Liver (tissue), 3 donors: ENCODE data around the gene KDELR3.

Experiments used
- CTCF ChIP-seq: fragments of 150-350 bp; IDR thresholded peaks from 2 replicates; pipeline ENCODE4 v1.5.1; 2017; ENCODE audit warnings: improper control_type of control experiment, low read depth, low read length; ENCODE audit not compliant: missing input control
- NR2F2 ChIP-seq: IDR thresholded peaks from 2 replicates; pipeline ENCODE4 v1.6.1; 2016; ENCODE audit warnings: antibody characterized with exemption
- RAD21 ChIP-seq, 2 donors: IDR thresholded peaks; 2 replicates each; pipeline ENCODE4 v1.6.1; 2016; ENCODE audit warnings: antibody characterized with exemption in 2 of 2, mild to moderate bottlenecking in 2 of 2
- SP1 ChIP-seq: IDR thresholded peaks from 2 replicates; pipeline ENCODE4 v1.6.1; 2018; ENCODE audit warnings: antibody characterized with exemption, mild to moderate bottlenecking
- donor health status: healthy.
- donor health status: healthy.

GRCh38 chr22:38519453-38520250 is 51.8 kb downstream of the KDELR3 start:
- TF ChIP-seq RAD21 (IDR thresholded peaks at IDR 0.05) (no peak), NR2F2 (no peak), SP1 (no peak), CTCF (no peak)
